K562 treated with DMSO at 1 percent for 4 hours (cell line): ENCODE measurements around the gene GARIN5A. TPM values are rescaled to one million over a fixed set of nuclear protein-coding genes. Genes with fewer than 3 reads are reported as not detected.

Experiments used
- total RNA-seq: library from RNA; unstranded; fragments of 300-600 nt; gene quantifications from 2 replicates; pipeline ENCODE4 v1.2.3, GENCODE V29; 2022; ENCODE audit not compliant: insufficient read depth

GARIN5A gene
- total RNA-seq, result 2.1 and 3.8 TPM in 2 replicates

DNA sequence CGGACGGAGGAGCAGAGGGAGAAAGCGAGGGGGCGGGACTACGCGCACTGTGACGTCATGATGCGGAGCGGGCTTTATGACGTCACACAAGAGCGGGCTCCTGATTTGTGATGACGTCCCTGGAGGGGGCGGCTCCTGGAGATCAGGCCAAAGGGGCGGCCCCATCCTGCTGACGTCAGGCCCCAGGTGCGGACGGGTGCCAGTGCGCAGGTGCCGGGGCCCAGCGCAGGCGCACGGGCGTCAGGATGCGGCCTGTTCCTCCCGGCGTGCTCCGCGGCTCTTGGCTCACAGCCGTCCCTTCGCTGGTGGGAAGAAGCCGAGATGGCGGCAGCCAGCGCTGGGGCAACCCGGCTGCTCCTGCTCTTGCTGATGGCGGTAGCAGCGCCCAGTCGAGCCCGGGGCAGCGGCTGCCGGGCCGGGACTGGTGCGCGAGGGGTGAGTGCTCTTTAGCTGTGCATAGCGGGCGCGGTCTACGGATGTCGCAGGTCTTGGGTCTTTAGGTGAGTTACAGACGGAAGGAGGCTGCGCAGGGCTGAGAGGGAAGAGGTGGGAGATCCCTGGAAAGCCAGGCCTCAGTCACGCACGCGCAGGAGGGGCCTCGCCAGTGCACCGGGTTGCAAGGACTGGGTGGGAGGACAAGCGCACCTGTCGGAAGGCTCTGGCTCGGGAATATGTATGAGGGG, at the start of gene GARIN5A, which contains the start of gene EMC10:
TSS of gene GARIN5A (minus strand) at position 625 of the 683 bp plus-strand sequence. CDS start at position 165, 460 bp downstream.
TSS of gene EMC10 (plus strand) at position 284 of the 683 bp plus-strand sequence. CDS start at position 322, 38 bp downstream.

DNA sequence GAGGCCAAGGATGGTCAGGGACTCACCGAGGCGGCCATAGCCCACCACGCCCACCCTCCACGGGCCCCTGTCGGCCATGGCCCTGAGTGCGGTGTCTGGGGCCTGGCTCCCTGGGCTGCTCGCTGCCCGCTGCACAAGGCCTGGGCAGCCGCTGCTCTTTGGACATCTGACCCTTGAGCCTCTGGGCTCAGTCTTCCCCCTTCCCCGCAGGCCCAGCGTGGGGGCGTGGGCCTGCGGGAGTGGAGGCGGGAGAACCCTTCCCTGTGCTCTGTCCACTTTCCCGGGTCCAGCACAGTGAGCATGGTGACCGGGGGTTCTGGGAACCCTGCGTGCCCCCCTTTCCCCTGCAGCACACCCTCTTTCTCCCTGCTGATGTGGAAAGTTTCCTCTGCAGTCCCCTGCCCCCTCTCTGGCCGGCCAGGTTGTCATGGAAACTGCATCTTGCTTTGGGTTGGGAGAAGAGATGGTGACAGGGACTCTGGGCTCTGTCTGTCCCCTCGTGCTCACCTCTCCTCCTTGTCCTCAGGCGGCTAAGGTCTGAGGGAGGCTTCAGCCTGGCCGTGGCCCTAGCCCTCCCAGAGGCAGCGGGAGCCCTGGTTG, 37.2 kb upstream of the GARIN5A start, which contains the start of gene ASPDH:
TSS of gene ASPDH (minus strand) at position 168 of the 600 bp plus-strand sequence. CDS start at position 78, 90 bp downstream.

DNA sequence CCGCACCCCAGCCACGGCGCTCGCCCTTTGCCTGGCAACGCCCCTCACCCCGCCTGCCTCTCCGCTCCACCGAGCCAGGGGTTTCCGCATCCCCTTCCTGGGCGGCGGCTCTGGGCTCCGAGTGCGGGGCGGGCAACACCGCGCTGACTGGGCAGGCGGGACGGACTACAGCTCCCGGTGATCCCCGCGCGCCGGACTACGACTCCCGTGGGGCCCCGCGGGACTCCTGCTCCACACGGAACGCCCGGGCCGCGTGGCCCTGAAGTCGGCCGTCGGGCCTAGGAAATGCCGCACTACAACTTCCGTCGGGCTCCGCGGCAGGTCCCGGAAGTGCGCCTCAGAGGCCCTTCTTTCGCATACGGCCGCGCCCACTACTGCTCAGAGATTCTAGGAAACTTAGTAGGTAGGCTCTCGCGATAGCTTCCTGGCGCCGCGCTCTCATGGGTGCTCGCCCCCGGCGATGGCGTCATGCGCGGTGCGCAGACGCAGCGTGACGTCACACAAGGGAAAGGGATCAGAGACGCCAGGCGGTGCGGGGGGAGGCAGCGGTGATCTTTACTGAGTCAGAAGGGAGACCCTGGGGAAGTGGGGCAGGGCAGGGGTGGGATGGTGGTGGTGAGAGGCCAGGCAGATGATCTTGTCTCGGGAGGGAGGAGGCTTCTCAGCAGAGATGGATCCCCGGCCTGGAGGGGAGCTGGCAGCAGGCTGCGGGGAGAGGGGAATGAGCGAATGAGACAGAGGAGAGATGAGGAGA, 34.6 kb upstream of the GARIN5A start, which contains the start of gene JOSD2:
TSS of gene JOSD2 (minus strand) at position 123 of the 754 bp plus-strand sequence. CDS start 760 bp downstream, outside the sequence.

DNA sequence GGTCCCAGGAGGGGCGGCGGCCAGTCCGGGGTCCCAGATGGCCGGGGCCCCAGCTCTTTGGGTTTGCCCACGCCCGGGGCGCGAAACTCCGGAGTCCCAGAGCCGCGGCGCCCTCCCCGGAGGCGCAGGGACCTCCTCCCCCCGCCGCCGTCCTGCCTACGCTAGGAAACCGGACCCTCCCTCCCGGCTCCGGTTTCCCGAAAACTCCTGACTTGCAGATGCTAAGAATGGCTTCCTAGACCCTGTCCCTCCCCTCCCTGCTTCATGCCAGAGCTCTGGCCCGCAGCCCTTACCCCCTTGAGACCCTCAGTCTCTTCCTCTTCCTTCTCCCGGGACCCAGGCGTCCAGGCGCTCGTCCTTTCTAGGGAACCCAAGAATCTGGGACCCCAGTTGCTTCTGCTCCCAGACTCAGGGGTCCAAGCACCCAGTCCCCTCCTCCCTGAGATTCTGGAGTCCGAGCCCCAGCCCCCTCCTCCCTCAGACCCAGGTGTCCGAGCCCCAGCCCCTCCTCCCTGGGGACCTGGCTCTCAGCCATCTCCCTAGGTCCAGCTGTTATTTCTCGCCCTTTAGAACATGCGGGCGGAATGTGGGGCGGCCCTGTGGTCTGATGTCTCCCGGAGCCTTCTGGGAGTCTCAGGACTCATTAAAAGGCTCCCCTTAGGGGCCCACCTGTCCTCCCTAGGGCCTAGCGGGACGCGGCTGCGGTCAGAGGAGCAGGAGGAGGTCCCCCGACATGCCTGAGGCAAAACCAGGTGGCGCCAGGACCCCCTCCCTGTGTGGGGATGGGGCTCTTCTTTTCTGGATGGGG, 44.2 kb downstream of the GARIN5A start, which contains the start of gene MYBPC2:
TSS of gene MYBPC2 (plus strand) at position 672 of the 808 bp plus-strand sequence. CDS start at position 734, 62 bp downstream.

DNA sequence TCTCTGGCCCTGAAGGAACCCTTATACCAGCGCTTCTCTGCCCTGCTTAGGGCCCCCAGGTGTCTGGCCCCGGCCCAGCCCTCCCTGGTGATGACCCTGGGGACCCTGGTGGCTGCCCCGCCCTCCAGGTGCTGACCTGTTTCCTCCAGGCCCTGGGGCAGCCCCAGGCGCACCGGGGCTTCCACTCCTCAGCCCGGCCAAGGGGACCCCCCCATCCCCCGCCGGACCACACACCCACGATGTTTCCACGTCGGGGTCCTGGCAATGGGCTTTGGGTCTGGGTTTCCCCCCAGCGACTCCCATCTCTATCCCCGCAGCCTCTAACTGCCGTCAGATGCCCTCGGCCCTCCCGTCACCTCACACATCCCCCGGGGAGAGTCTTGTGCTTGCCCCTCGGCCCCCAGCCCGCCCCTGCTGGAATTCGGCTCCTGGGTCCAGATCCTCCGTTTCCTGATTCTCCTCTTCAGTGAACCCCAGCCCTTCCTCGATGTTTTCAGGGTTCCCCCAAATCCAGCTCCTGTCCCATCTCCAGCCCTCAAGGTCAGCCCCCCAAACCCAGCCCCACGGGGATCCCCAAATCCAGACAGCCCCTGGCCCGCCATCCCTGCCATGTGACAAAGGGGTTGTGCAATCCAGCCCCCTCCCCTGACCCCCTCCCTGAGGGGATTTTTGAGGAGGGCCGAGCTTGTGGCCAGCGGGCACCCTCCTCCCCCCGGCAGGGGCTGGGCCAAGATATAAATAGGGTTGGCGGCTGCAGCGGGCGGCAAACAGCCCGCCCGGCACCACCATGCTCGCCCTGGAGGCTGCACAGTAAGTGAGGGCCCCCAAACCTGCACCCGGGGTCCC, 58.2 kb downstream of the GARIN5A start, which contains the start of gene SPIB:
TSS of gene SPIB (plus strand) at position 763 of the 846 bp plus-strand sequence. CDS start at position 788, 25 bp downstream.

Other genes with a start within 250 kb of the GARIN5A start
- gene KCNC3, start 147.5 kb downstream of the GARIN5A start, total RNA-seq, result 4.1 and 10.0 TPM in 2 replicates
- 1.0 and 1.5 TPM in 2 replicates for gene NAPSA, start 111.2 kb downstream of the GARIN5A start, total RNA-seq
- gene NR1H2, start 100.4 kb downstream of the GARIN5A start, total RNA-seq, result 66.0 and 68.6 TPM in 2 replicates
- gene POLD1, start 92.5 kb downstream of the GARIN5A start, total RNA-seq, result 234 and 239 TPM in 2 replicates
- 1.0 and 2.9 TPM in 2 replicates for gene SPIB, start 57.9 kb downstream of the GARIN5A start, total RNA-seq
- not detected in 2 replicates for gene MYBPC2, start 44.0 kb downstream of the GARIN5A start, total RNA-seq
- gene EMC10, start 341 bp downstream of the GARIN5A start, total RNA-seq, result 61.9 and 66.2 TPM in 2 replicates
- 4.8 and 9.5 TPM in 2 replicates for gene JOSD2, start 34.3 kb upstream of the GARIN5A start, total RNA-seq
- gene ASPDH, start 37.1 kb upstream of the GARIN5A start, total RNA-seq, result 2.8 TPM in 1 of 2 replicates, not detected in the other
- 6.0 and 7.0 TPM in 2 replicates for gene LRRC4B, start 91.6 kb upstream of the GARIN5A start, total RNA-seq
- 1.0 and 4.2 TPM in 2 replicates for gene SYT3, start 163.0 kb upstream of the GARIN5A start, total RNA-seq
- gene C19orf81, start 172.6 kb upstream of the GARIN5A start, total RNA-seq, result 31.6 and 52.6 TPM in 2 replicates
- 2.3 and 3.8 TPM in 2 replicates for gene SHANK1, start 243.0 kb upstream of the GARIN5A start, total RNA-seq
- 130 and 141 TPM in 2 replicates for gene CLEC11A, start 246.5 kb upstream of the GARIN5A start, total RNA-seq